ENCODE results near the gene TMEM190. TPM values are rescaled to one million over a fixed set of nuclear protein-coding genes. Genes with fewer than 3 reads are reported as not detected.

The TMEM190 gene
- total and polyA plus RNA-seq, 9 of the 15 experiments (the other 6 are each of a cell fraction or from before 2014, with no cell fraction given) = not detected

GRCh38 chr19:55333870-55334269, 42.8 kb upstream of the TMEM190 start (continued):
- TF ChIP-seq AFF1 (IDR thresholded peaks at IDR 0.05; ENCODE audit: low read depth in 1 of 2, partially characterized antibody in 2 of 2) (no peak), FOSL1 (tag; conservative IDR thresholded peaks at IDR 0.05) (no peak), ZNF431 (CRISPR knock-in tag; IDR thresholded peaks at IDR 0.05) (no peak), JUND (IDR thresholded peaks at IDR 0.05; ENCODE audit: borderline replicate concordance, low read depth, low read length) (peak; percentile 53), JUND (tag; IDR thresholded peaks at IDR 0.05; ENCODE audit: borderline replicate concordance, low read depth, low read length) (no peak), PHF8 (IDR thresholded peaks at IDR 0.05; ENCODE audit: borderline replicate concordance, low read length) (no peak), RBM15 (IDR thresholded peaks at IDR 0.05; ENCODE audit: insufficient read depth, low read length) (no peak), ILF3 (IDR thresholded peaks at IDR 0.05; ENCODE audit: borderline replicate concordance) (no peak), NCOA6 (IDR thresholded peaks at IDR 0.05) (no peak), REST (IDR thresholded peaks at IDR 0.05; ENCODE audit: borderline replicate concordance) (no peak), REST (CRISPR knock-in tag; IDR thresholded peaks at IDR 0.05; ENCODE audit: low read depth) (no peak), ZNF24 (IDR thresholded peaks at IDR 0.05) (no peak), NFYB (IDR thresholded peaks at IDR 0.05; ENCODE audit: extremely low read depth, insufficient read length) (no peak), CEBPG (CRISPR knock-in tag; IDR thresholded peaks at IDR 0.05) (peak; percentile 27; the same call in 1 of the 2 replicates), CEBPG (tag; conservative IDR thresholded peaks at IDR 0.05 in 1 of 2, IDR thresholded peaks at IDR 0.05 in 1 of 2) (peak in 1 of 2 experiments; percentile 56; a peak in 2 of 4 replicates), HNRNPLL (IDR thresholded peaks at IDR 0.05; ENCODE audit: low read depth, low read length, poor library complexity, severe bottlenecking) (no peak), L3MBTL2 (IDR thresholded peaks at IDR 0.05) (0 out of 2 replicates have a peak, but pooled peaks have one; percentile 21)

Measured in K562 (cell line).